HG02870 (cell line): ENCODE measurements around the gene URB1.
"Not testable (repeated sequence)": the region's sequence is repeated elsewhere in the genome, so short reads cannot be mapped to it uniquely, and the experiment has no call there.

Experiments
- ATAC-seq: cut with Tn5 transposase; IDR thresholded peaks from one replicate; pipeline ENCODE4 v1.9.1; 2021; ENCODE audit warnings: mild to moderate bottlenecking, moderate library complexity; ENCODE audit not compliant: unreplicated experiment

The URB1 gene

GRCh38 chr21:32371913-32372314, 20.9 kb downstream of the URB1 start:
- no peak for ATAC-seq

DNA sequence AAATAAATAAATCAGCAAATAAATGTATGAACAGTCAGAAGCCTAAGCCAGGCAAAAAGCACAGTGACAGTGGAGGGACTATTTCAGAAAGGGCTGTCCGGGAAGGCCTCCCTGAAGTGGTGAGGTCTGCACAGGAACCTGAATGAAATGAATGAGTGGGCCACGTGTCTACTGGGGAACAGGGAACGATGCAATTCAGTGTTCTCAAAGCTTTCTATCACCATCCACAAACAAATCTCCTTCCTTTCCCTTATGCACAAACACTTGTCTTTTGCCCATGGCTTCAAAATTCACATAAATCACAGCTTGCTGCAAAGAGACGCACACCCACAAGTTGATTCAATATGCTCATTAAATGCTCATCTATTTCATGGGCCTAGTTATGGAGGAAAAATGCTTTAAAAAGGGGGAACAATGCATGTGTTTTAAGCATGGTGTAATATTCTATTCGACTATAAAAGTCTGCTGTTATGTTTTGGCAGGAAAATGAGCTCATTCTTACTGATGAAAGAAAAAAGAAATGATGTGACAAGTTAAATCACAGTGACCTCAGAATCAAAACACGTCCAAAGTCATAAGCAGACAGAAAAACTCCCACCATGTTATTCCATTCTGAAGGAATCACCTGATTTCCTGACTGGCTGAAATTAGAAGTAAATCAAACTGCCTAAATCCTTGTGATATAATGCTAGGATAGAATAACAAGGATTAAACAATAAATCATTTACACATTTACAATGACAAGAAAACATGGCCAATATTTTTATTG, 21.6 kb downstream of the URB1 start:
- no peak for ATAC-seq

GRCh38 chr21:32368961-32369360, 23.9 kb downstream of the URB1 start:
- not testable (repeated sequence) for ATAC-seq

DNA sequence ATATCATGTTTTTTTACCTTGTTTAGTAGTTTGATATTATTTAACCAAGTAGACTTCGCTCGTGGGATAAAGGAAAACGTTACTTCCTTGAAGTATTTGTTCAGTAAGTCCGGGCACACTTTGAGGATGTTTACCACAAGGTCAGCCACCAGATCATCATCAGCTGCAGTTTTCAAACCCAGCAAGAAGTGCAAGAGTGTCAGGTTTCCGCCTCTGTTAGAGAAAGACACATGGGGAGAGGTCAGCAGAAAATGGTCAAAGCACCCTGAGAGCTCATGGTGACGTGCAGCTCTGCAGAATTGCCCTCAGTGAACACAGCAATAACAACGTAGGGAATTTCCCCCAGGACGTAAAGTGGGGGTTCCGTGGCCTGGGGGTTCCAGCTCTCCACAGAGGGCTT, 24.4 kb downstream of the URB1 start:
- no peak for ATAC-seq

DNA sequence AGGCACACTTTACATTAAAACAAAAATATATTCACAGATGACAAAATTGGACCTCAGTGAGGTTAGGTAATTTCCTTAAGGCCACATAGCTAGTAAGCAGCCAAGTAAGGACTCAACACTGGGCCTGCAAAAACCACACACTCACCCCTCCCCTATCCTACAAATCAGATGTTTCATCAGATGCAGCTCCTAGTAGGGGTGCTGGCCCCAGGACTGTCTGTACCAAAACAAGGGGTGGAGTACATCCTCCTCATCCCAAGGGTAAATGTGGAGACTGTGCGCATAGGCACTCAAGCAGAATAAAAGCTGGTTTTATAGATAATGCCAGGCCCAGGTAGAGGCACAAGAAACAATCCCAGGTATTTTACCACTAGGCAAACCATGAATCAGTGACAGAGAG, 25.7 kb downstream of the URB1 start:
- ATAC-seq, result no peak

DNA sequence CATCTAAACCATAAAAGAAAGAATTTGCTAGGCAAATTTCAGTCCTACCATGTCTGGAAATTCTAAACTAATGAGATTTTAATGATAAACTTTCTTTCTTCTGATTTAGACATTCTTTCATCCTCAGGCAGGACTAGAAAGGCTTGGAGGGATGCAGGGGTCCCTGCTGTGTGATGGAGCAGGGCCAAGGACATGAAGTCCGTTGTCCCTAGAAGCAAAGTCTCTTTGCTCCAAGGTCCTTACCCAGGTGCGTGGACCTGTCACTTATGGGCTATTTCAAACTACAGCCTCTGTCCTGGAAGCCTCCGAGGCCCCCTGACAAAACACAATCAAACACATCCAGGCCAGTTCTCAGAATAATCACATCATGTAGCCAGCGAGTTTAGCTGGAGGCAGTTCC, 26.6 kb downstream of the URB1 start:
- no peak for ATAC-seq

- no peak for ATAC-seq
These were observed 28.0 kb downstream of the URB1 start for GRCh38 chr21:32364796-32365195.

DNA sequence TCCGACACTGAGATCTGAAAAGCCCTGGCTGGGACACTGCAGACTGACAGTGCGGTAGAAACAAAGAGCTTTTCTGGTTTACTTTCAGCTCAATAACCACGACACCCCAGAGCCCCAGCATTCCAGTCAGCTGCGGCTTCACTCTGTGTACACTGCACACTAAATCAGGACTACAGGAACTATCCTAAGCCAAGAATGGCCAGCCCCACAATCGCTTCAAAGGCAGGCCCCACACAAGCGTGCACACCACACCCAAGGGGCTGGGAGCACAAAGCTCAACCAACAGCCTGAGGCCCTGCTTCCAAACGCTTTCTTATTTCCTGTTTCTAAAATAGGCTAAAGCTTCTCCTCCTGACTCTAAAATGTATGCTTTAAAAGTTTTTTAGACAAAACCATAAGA, 28.4 kb downstream of the URB1 start:
- no peak for ATAC-seq

GRCh38 chr21:32360401-32360975, 32.3 kb downstream of the URB1 start:
- no peak for ATAC-seq

DNA sequence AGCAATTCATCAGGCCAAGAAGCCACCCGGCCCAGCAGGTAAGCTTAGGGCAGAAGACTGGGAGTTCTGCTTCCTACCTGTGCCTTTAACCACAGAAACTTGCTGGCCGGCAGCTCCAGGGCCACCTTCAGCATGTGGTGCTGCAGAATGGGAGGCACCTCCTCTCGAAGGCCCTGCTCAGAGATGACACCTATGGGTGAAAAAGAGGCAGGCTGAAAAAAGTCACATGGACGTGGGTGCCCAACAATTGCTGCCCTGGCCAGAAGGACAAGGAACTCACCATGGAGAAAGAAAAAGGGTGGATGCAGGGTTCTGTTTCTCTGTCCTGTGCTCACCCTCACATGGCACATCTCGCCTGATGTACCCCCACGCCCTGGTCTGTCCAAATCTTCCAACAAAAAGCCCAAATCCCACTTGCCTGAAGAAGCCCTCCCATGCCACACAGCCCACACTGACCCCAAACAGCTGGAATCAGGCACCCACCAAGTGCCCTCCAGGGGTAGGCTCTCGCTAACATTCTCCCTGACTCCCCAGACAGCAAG, 33.0 kb downstream of the URB1 start:
- ATAC-seq, result no peak

DNA sequence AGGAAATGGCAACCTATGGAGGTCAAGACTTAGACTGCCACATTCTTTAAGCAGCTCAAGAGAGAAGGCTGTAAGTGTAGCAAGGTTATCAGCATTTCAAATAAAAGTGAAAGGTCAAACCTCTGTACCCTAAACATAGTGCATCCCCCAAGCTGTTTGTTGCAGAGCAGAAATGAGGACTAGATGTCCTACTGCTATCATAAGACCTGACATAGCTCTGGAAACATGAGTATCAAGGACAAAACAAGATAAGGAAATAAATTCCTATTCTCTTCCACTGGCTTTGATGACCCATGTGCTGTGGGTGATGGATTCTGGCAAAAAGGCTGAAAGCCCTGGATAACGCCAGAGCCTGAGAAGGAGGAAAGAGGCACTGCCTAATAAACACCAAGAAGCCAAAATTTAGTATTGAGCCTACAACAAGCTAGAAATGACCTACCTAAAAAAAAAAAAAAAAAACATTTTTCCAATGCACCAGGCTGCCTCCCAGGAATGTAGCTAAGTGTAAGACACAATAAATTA, 35.9 kb downstream of the URB1 start:
- no peak for ATAC-seq

DNA sequence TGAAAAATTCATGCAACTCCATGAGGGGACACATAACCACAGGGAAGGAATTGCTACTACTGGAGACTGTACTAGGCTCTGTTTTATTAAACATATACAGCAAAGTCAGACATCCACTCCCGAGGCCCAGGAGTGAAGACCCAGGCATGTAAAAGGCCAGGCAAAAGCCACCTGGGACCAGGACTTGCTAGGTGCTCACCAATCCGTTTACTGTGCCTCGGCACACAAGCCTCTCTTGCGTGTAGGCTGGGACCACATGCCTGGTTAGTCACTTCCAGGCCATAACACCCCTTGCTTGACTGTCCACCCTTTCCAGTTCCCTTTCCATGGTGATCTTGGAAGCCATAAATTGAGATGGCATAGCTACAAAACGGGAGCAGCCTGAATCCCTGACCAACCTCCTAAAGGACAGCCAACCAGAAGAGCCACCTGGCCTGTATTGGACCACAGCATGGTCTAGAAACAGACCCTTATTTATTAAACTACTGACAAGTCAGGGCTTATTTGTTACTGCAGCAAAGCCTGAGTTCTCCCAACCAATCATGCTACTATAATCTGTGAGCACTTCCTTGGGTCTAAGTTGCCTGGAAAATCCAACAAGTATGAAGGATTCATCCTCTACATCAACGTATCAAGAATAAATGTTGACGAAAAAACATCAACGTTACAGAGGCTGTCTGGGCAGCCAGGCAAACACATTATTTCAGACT, 39.7 kb downstream of the URB1 start:
- ATAC-seq, result no peak

- no peak for ATAC-seq
These were observed 40.3 kb downstream of the URB1 start for GRCh38 chr21:32352526-32352925.

DNA sequence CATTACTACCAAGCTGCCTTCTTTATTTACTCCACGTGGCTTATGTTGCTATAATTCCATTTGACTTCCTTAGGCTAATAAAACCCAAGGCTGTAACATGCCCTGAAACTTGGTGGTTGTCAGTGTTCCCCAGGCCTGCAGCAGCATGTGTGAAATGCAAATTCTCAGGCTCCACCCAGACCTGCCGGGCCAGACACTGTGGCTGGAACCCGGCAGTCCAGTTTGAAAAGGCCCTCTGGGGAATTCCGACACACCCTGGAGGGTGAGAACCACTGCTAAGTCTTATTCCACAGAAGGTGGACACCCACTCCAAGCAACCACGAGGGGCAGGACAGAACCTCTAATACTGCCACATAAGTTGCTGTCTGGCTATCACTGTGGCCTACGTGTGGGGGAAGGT, 41.4 kb downstream of the URB1 start:
- ATAC-seq, result no peak

DNA sequence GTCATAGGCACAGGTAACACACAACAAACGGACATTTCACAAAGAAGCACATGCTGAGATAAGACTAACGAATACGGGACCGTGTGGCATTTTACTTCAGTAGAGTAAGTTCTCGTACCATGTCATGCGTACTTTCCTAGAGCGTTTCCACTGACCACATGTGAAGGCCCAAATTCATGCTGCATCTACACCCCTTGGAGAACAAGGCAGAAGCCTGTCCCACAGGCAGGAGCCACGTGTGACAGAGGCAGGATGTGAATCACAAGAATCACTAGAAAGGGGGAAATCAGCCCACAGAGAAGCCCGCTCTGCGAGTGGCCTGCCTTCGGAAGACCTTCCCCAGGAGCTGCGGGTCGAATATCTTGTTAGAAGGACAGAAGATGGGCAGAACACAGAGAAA, 41.8 kb downstream of the URB1 start:
- ATAC-seq, result no peak

- no peak for ATAC-seq
These were observed 42.4 kb downstream of the URB1 start for GRCh38 chr21:32350211-32350980.

DNA sequence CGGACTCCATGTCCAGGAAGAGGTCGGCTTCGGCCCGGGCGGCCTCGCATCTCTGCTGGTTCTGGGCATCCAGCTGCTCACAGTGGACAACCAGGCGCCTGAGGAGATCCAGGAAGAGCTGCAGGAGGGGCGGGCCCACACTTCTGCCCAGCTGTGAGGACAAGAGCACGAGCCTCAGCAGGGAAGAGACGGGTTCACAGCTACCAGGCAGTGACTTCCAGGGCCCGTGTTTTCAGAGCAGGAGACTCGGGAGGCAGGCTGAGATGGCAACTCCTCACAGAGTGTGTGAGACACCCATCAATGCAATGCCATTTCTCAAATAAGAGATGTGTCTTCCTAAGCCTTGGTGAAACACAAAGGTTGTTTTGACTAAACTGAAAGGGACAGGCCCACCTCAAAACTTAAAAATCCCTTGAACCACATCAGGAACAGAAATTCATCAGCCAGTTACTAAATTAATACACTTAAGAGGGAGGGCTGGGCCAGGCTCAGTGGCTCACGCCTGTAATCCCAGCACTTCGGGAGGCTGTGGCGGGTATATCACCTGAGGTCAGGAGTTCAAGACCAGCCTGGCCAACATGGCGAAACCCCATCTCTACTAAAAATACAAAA, 43.4 kb downstream of the URB1 start:
- ATAC-seq, result no peak

GRCh38 chr21:32348604-32349332, 44.0 kb downstream of the URB1 start:
- ATAC-seq, result no peak

- no peak for ATAC-seq
These were observed 44.8 kb downstream of the URB1 start for GRCh38 chr21:32347977-32348376.

DNA sequence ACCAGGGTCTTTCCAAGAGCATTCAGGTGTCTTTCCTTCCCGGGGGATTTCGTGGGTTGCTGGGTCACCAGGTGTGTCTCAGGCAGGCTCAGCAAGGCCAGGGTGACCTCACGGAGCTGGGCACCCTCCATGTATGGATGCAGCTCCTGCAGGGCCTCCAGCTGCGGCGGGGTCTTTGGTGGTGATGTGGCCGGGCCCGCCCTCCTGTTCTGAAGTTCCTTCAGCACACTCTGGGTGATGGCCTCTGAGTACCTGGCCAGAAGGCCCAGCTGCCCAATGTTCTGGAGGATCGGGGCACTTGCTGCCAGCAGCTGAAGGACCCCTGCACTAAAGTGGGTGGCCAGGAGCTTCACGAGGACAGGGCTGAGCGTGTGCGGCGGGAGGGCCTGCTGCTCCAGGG, 45.5 kb downstream of the URB1 start:
- ATAC-seq, result no peak
